HepG2 (cell line): Measurements from ENCODE around the gene CYB5B. TPM values are rescaled to one million over a fixed set of nuclear protein-coding genes. Genes with fewer than 3 reads are reported as not detected.

Experiments used
- AFF4 ChIP-seq: sonication (generic); formaldehyde crosslinking; IDR thresholded peaks from 2 replicates; pipeline ENCODE4 v1.4.0; 2020; ENCODE audit warnings: missing genetic modification reagents
- DNMT1 ChIP-seq: sonication (generic); formaldehyde crosslinking; IDR thresholded peaks from 2 replicates; pipeline ENCODE4 v1.5.1; 2020; ENCODE audit warnings: mild to moderate bottlenecking, missing genetic modification reagents
- GLI4 ChIP-seq: sonication (generic); formaldehyde crosslinking; IDR thresholded peaks from 2 replicates; pipeline ENCODE4 v1.5.1; 2020; ENCODE audit warnings: missing genetic modification reagents, mild to moderate bottlenecking, moderate library complexity, borderline replicate concordance
- MZF1 ChIP-seq: sonication (generic); formaldehyde crosslinking; IDR thresholded peaks from 2 replicates; pipeline ENCODE4 v1.8.1; 2023; ENCODE audit warnings: mild to moderate bottlenecking, missing genetic modification reagents, borderline replicate concordance
- NR3C1 ChIP-seq: sonication (generic); formaldehyde crosslinking; IDR thresholded peaks from 2 replicates; pipeline ENCODE4 v1.4.0; 2020; ENCODE audit warnings: missing genetic modification reagents
- PBX3 ChIP-seq: sonication (generic); formaldehyde crosslinking; IDR thresholded peaks from 2 replicates; pipeline ENCODE4 v1.8.1; 2023; ENCODE audit warnings: missing genetic modification reagents, inconsistent platforms, borderline replicate concordance
- SCMH1 ChIP-seq: sonication (generic); formaldehyde crosslinking; IDR thresholded peaks from 2 replicates; pipeline ENCODE4 v1.9.0; 2021; ENCODE audit warnings: missing genetic modification reagents, mild to moderate bottlenecking, borderline replicate concordance
- SKI ChIP-seq: fragments of 450-650 bp; IDR thresholded peaks from one replicate; pipeline ENCODE4 v1.6.1; 2018; ENCODE audit warnings: mild to moderate bottlenecking; ENCODE audit not compliant: partially characterized antibody
- ZBTB42 ChIP-seq: sonication (generic); formaldehyde crosslinking; IDR thresholded peaks from 2 replicates; pipeline ENCODE4 v1.5.0; 2020; ENCODE audit warnings: mild to moderate bottlenecking, missing genetic modification reagents
- ZFP36L1 ChIP-seq: sonication (generic); formaldehyde crosslinking; IDR thresholded peaks from 2 replicates; pipeline ENCODE4 v1.8.0; 2022; ENCODE audit warnings: mild to moderate bottlenecking, missing genetic modification reagents, moderate library complexity
- ZFP36L2 ChIP-seq: sonication (generic); formaldehyde crosslinking; IDR thresholded peaks from 2 replicates; pipeline ENCODE4 v1.4.0; 2020; ENCODE audit warnings: missing genetic modification reagents
- ZMAT5 ChIP-seq: sonication (generic); formaldehyde crosslinking; IDR thresholded peaks from 2 replicates; pipeline ENCODE4 v1.5.0; 2020; ENCODE audit warnings: mild to moderate bottlenecking, low read depth, missing genetic modification reagents, borderline replicate concordance
- ZNF121 ChIP-seq: sonication (generic); formaldehyde crosslinking; IDR thresholded peaks from 2 replicates; pipeline ENCODE4 v1.5.0; 2020; ENCODE audit warnings: mild to moderate bottlenecking, missing genetic modification reagents
- ZNF253 ChIP-seq: sonication (generic); formaldehyde crosslinking; IDR thresholded peaks from 2 replicates; pipeline ENCODE4 v1.8.0; 2022; ENCODE audit warnings: mild to moderate bottlenecking, missing genetic modification reagents, borderline replicate concordance
- ZNF432 ChIP-seq: sonication (generic); formaldehyde crosslinking; IDR thresholded peaks from 2 replicates; pipeline ENCODE4 v1.5.0; 2020; ENCODE audit warnings: missing genetic modification reagents, mild to moderate bottlenecking, borderline replicate concordance
- ZNF747 ChIP-seq: sonication (generic); formaldehyde crosslinking; IDR thresholded peaks from 2 replicates; pipeline ENCODE4 v1.8.1; 2023; ENCODE audit warnings: missing genetic modification reagents, mild to moderate bottlenecking, borderline replicate concordance
- polyA plus RNA-seq, 8 experiments: library from polyadenylated mRNA; depleted of rRNA in 3 of 8; stranded (reverse) in 7 of 8; unstranded in 1 of 8; fragments of >200 nt; fragmentation: Illumina TruSeq in 4 of 8; extraction: Trizol in 4 of 8; gene quantifications; 2 replicates each; pipeline versions ENCODE4 v1.2.1 to v1.2.3, GENCODE V29; 2011 to 2016; ENCODE audit warnings: low read depth in 4 of 8, missing spikeins in 1 of 8, mixed read lengths in 1 of 8; ENCODE audit not compliant: insufficient read depth in 1 of 8
- total RNA-seq, 5 experiments: library from RNA; depleted of rRNA; stranded (reverse); fragments of >200 nt; fragmentation: Illumina TruSeq; extraction: Trizol; gene quantifications; 2 replicates each; pipeline ENCODE4 v1.2.3, GENCODE V29; 2016; ENCODE audit warnings: low read depth in 1 of 5
- TF ChIP-seq, protein P1 (sequence below): sonication (generic); formaldehyde crosslinking; conservative IDR thresholded peaks from 2 replicates; pipeline ENCODE4 v1.4.0; 2020; ENCODE audit warnings: missing genetic modification reagents
- TF ChIP-seq, protein P2 (sequence below): sonication (generic); formaldehyde crosslinking; IDR thresholded peaks from 2 replicates; pipeline ENCODE4 v1.4.0; 2020; ENCODE audit warnings: missing genetic modification reagents; ENCODE audit errors: not compliant biosample characterization
- TF ChIP-seq, protein P3 (sequence below): IDR thresholded peaks from 2 replicates; pipeline ENCODE4 v1.6.1; 2016; ENCODE audit warnings: low read depth, control low read depth

CYB5B gene
- total and polyA plus RNA-seq, 2 of the 13 experiments (the other 11 are each of a cell fraction or from before 2014, with no cell fraction given), result 234 to 432 TPM

DNA sequence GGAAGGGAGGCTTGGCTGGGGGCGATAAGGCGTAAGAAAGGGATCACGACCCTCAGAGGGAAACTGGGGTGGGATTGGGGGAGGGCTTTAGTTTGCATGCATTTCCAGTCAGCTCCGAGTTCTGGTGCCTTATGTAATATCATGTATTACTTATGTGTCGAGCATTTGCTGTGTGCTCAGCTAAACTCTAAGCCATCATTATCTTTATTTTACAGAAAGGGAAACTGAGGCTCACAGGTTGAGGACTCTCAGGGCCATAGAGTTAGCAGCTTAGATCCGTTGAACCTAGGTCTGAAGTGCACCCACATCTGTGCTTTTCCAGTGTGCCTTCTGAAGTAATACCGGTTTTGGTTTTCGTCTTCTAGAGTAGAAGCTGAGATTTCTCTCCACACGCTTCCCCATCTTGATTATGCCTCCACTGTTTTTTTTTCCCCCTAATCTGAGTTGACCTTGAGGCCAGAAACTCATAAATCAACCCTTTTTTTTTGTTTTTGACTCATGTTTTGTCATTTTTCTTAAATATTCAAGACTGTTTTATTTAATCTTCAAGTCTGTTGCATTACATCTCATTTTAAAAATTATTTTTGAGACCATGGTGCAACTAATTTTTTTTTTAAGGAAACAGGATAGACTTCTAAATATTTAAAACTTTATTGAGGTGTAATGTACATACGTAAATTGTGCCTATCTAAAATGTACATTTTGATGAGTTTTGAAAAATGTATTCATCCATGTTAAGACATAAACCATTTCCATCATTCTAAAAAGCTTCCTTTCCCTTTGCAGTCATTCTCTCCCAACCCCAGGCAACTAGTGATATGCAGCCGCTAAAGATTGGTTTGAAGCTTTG lies 741 bp downstream of the CYB5B start (continued):
- TF ChIP-seq, protein P1, sequence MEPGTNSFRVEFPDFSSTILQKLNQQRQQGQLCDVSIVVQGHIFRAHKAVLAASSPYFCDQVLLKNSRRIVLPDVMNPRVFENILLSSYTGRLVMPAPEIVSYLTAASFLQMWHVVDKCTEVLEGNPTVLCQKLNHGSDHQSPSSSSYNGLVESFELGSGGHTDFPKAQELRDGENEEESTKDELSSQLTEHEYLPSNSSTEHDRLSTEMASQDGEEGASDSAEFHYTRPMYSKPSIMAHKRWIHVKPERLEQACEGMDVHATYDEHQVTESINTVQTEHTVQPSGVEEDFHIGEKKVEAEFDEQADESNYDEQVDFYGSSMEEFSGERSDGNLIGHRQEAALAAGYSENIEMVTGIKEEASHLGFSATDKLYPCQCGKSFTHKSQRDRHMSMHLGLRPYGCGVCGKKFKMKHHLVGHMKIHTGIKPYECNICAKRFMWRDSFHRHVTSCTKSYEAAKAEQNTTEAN (CRISPR knock-in tag), result 0 out of 2 replicates have a peak, but pooled peaks have one; percentile 45
- TF ChIP-seq ZNF747 (no peak), ZNF253 (CRISPR knock-in tag) (no peak), ZFP36L2 (CRISPR knock-in tag) (no peak), ZFP36L1 (CRISPR knock-in tag) (0 out of 2 replicates have a peak, but pooled peaks have one; percentile 44), DNMT1 (CRISPR knock-in tag) (peak; percentile 2; the same call in 1 of the 2 replicates), ZBTB42 (CRISPR knock-in tag) (no peak), NR3C1 (no peak), PBX3 (CRISPR knock-in tag) (no peak), GLI4 (0 out of 2 replicates have a peak, but pooled peaks have one; percentile 1), ZNF121 (CRISPR knock-in tag) (no peak), AFF4 (CRISPR knock-in tag) (no peak), SKI (no peak), ZNF432 (no peak), SCMH1 (CRISPR knock-in tag) (no peak), MZF1 (CRISPR knock-in tag) (no peak), ZMAT5 (CRISPR knock-in tag) (no peak)
- TF ChIP-seq, protein P2, sequence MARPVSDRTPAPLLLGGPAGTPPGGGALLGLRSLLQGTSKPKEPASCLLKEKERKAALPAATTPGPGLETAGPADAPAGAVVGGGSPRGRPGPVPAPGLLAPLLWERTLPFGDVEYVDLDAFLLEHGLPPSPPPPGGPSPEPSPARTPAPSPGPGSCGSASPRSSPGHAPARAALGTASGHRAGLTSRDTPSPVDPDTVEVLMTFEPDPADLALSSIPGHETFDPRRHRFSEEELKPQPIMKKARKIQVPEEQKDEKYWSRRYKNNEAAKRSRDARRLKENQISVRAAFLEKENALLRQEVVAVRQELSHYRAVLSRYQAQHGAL, result no peak
- TF ChIP-seq, protein P3, sequence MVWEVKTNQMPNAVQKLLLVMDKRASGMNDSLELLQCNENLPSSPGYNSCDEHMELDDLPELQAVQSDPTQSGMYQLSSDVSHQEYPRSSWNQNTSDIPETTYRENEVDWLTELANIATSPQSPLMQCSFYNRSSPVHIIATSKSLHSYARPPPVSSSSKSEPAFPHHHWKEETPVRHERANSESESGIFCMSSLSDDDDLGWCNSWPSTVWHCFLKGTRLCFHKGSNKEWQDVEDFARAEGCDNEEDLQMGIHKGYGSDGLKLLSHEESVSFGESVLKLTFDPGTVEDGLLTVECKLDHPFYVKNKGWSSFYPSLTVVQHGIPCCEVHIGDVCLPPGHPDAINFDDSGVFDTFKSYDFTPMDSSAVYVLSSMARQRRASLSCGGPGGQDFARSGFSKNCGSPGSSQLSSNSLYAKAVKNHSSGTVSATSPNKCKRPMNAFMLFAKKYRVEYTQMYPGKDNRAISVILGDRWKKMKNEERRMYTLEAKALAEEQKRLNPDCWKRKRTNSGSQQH (CRISPR knock-in tag), result no peak
